Measurements from ENCODE around the gene STIM1.

GRCh38 chr11:4019891-4020290 is 164.4 kb downstream of the STIM1 start:
- TF ChIP-seq CTCF (IDR thresholded peaks at IDR 0.05) (no peak), POLR2A (IDR thresholded peaks at IDR 0.05) (no peak)

Data from gastroesophageal sphincter (tissue), 3 donors.